Retinal pigment epithelial cell (primary cell): ENCODE data around the gene IDH3B.

Experiments used
- DNase-seq: peaks from one replicate; pipeline ENCODE4 v3.0.0-alpha.2; 2010; ENCODE audit warnings: low read depth
- H3K4me3 ChIP-seq: 2 replicates; pipeline ENCODE4 v1.5.1; 2011; ENCODE audit warnings: mild to moderate bottlenecking, low read length, control low read depth, moderate library complexity
- TF ChIP-seq, protein P1 (sequence below): conservative IDR thresholded peaks from 2 replicates; pipeline ENCODE4 v1.5.1; 2011; ENCODE audit warnings: low read depth, low read length, control low read depth, inconsistent platforms

Gene IDH3B

DNA sequence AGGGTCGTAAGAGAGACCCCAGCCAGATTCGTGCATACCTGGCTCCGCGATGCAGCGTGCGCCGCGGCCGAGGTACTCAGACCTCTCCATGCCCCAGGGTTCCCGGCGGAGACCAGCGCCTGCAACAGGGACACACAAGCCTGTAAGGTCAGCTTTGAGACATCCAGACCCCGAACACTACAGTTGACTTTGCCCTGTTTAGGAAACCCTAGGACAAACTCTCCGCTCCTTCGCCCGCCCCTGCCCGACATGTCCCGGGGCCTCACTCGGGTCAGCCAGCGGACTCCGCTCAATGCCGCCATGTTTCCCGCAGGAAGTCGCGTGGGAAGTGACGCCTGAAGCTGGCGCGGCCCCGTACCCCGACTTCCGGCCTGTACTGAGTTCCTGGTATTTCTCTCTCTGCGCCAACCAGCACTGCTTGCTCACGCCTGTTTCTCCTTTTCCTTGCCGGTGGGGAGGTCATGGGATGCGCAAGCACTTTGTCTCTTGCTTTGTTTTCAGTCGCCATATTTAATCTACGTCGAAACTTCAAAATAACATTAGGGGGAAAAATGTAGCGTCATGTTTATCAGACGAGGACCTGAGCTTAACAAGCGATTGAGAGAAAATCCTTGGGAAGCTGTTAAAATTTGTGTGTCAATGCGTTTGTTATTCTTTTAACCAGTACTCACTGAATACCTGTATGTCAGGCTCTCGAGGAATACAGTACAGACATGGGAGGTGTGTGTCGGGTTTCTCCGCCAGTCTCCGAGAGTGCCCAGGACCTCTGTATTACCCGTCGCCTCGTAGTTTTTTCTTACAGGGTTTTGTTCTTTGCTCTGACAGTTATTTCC lies at the start of gene IDH3B:
IDH3B (minus strand) TSS at position 330 of the 833 bp plus-strand sequence; CDS start at position 302, 28 bp downstream.
- H3K4me3 ChIP-seq, result peak within 1 kb of the TSS; percentile 99
- peak; percentile 75 for DNase-seq
- TF ChIP-seq, protein P1, sequence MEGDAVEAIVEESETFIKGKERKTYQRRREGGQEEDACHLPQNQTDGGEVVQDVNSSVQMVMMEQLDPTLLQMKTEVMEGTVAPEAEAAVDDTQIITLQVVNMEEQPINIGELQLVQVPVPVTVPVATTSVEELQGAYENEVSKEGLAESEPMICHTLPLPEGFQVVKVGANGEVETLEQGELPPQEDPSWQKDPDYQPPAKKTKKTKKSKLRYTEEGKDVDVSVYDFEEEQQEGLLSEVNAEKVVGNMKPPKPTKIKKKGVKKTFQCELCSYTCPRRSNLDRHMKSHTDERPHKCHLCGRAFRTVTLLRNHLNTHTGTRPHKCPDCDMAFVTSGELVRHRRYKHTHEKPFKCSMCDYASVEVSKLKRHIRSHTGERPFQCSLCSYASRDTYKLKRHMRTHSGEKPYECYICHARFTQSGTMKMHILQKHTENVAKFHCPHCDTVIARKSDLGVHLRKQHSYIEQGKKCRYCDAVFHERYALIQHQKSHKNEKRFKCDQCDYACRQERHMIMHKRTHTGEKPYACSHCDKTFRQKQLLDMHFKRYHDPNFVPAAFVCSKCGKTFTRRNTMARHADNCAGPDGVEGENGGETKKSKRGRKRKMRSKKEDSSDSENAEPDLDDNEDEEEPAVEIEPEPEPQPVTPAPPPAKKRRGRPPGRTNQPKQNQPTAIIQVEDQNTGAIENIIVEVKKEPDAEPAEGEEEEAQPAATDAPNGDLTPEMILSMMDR, result no peak

DNA sequence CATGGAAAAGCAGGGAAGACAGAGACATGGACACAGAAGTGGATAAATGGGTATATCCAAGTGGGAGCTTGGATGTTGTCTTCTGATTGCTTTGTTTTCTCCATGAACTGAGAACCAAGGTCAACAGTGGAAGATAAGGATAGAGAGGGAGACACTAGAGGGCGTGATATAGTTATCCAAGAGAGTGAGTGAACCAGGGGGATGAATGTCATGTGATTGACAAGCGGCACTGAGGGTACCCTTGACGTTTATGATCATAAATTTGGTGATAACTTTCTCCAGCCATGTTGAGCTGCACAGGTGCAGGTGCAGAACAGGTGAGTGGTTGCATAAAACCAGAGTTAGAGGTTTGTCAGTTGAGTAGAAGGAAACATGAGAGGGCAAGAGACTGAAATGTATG lies 49.3 kb upstream of the IDH3B start:
- TF ChIP-seq, protein P1, result no peak
- no peak for DNase-seq
- H3K4me3 ChIP-seq, result no peak overlapping the region

DNA sequence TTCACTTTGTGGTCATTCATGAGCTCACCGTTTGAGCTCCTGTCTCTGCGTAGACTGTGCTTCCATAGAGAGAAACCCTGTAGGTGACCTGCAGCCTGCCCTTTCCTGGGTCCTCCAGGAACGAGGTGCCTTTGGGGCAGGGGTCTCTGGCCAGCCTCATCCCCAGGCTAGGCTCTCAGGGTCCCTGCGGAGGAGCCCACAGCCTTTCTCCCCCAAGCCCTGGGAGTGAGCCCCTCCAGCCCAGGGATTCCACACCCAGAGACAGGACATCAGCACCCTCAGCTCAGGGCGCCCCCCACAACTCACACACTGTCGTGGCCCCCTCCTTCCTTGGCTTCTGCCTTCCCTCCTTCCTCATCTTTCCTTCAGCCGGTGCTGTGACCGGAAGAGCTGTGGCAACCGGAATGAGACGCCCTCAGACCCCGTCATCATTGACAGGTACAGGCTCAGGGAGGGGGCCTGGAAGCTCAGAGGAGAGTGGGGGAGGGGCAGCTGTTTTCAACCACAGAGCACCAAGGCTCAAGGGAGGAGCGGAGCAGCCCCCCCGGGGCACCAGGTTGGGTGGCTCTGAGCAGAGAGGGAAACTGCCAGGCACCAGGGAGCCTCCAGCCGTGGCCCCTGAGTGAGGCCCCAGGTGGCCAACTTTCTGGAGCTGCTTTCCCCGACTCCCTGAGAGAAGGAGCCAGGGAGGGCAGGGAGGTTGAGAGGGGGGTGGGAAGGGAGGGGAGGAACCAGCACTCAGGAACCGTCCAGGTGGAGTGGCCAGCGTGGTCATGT lies 45.4 kb upstream of the IDH3B start:
- DNase-seq, result no peak
- TF ChIP-seq, protein P1, result no peak
- H3K4me3 ChIP-seq, result no peak overlapping the region

DNA sequence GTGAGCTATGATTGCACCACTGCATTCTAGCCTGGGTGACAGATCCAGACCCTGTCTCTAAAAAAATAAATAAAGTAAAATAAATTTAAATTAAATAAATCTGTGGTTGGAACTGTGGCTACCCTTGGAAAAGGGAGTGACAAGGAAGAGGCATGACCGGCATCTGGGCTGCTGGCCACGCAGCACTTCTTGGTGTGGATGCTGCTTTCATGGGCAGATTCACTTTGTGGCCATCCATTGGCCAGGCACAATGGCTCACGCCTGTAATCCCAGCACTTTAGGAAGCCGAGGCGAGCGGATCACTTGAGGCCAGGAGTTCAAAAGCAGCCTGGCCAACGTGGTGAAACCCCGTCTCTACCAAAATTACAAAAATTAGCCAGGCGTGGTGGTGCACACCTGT lies 44.6 kb upstream of the IDH3B start:
- H3K4me3 ChIP-seq, result no peak overlapping the region
- TF ChIP-seq, protein P1, result no peak
- DNase-seq, result no peak

DNA sequence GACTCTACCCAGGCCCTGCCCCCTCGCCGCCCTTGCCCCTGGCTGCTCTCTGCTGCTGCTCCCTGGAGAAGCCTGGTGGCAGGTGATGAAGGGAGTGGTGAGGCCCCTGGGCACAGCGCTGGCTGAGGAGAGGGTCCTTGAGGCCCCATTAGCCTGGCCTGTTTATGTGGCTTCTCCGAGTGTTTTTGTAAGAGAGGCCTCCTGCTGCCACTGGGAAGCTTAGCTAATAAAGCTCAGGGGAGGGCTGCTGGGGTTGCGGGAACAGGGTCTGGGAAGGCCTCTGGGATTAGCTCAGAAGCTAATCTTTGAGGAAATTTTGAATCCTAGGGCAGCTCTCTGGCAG lies 44.0 kb upstream of the IDH3B start:
- no peak for DNase-seq

DNA sequence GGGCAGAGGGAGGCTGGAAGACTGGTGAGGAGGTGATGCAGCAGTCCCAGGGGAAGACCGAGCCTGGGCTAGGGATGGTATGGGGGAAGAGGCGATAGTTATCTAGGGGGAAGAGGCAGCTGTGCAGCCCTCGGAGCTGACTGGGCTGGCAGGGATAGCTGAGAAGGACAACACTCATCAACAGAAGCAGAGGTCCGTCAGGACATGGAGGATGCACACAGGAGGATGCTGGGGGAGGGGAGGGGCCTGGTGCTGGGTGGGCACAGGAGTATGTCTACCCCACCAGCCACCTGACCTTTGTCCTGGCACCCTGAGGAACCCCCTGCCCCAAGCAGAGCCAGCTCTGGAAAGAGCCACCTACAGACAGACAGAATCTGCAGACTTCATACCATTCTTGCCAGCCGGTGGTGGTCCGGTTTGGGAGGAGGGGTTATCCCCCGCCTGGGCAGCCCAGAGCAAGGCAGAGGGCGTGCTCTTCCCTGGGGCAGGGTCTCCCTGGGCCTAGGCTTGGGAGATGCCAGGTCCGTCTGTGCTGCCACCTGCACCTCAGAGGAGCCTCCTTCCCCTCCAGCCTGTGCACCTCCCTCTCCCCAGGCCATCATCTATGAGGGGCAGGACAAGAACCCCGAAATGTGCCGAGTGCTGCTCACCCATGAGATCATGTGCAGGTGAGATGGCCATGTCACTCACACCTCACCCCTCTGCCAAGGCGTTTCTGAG lies 43.5 kb upstream of the IDH3B start:
- no peak overlapping the region for H3K4me3 ChIP-seq
- no peak for DNase-seq
- TF ChIP-seq, protein P1, result no peak

More for the DNA sequence above, 44.0 kb upstream of the IDH3B start:
- no peak overlapping the region for H3K4me3 ChIP-seq
- TF ChIP-seq, protein P1, result no peak
